GM12801 (cell line): ENCODE measurements around the gene CTNNBIP1.

Source experiments
- TF ChIP-seq, protein P1 (sequence below): IDR thresholded peaks from one replicate; pipeline ENCODE4 v1.5.1; 2011; ENCODE audit warnings: control low read depth; ENCODE audit not compliant: insufficient read length; ENCODE audit errors: extremely low read depth

Gene CTNNBIP1

DNA sequence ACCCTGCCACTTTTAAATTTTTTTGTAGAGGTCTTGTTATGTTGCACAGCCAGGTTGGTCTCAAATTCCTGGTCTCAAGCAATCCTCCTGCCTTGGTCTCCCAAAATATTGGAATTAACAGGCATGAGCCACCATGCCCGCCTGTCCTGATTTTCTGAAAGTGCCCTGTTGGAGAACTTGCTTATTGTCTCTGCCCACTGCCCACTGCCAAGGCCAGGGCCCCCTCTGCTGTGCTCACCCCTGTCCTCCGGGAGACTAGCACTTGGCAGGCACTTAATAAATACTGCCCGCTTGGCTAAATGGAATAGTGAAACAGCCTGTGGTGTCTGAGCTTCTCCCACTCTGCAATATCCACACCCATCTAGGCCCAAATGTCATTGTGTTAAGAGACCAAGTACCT lies 35.7 kb downstream of the CTNNBIP1 start:
- TF ChIP-seq, protein P1, sequence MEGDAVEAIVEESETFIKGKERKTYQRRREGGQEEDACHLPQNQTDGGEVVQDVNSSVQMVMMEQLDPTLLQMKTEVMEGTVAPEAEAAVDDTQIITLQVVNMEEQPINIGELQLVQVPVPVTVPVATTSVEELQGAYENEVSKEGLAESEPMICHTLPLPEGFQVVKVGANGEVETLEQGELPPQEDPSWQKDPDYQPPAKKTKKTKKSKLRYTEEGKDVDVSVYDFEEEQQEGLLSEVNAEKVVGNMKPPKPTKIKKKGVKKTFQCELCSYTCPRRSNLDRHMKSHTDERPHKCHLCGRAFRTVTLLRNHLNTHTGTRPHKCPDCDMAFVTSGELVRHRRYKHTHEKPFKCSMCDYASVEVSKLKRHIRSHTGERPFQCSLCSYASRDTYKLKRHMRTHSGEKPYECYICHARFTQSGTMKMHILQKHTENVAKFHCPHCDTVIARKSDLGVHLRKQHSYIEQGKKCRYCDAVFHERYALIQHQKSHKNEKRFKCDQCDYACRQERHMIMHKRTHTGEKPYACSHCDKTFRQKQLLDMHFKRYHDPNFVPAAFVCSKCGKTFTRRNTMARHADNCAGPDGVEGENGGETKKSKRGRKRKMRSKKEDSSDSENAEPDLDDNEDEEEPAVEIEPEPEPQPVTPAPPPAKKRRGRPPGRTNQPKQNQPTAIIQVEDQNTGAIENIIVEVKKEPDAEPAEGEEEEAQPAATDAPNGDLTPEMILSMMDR: no peak

DNA sequence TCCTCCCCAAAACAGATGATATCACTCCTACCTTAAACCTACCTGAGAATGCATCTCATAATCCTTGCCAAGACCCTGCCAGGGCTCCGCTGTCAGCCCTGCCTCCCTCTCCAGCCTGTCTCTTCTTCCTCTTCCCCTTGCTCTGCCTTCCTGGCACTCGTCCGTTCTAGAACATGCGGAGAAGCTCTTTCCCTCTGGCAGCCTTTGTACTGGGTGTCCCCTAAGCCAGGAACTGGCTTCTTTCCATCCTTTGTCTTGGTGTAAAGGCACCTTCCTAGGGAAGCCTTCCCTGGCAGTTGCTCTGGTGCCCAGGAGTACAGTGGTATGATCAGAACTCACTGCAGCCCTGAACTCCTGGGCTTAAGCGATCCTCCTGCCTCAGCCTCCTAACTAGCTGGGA lies 36.1 kb downstream of the CTNNBIP1 start:
- TF ChIP-seq, protein P1: no peak

DNA sequence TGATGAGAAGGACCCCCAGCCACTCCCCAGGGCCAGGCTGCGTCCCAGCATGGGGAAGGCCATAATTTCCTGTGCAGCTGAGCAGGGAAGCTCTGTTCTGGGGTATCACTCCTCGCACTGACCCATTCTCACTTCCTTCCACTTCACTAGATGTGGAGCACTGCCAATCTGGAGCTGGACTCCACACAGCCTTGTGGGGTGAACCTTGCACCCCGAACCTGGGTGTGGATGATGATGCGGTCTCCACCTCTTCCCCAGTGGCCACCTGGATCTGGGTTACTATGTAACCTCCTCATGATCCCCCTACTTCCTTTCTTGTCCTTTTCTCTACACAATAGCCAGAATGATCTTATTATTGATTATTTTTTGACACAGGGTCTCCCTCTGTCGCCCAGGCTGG lies 36.7 kb downstream of the CTNNBIP1 start:
- TF ChIP-seq, protein P1: no peak

DNA sequence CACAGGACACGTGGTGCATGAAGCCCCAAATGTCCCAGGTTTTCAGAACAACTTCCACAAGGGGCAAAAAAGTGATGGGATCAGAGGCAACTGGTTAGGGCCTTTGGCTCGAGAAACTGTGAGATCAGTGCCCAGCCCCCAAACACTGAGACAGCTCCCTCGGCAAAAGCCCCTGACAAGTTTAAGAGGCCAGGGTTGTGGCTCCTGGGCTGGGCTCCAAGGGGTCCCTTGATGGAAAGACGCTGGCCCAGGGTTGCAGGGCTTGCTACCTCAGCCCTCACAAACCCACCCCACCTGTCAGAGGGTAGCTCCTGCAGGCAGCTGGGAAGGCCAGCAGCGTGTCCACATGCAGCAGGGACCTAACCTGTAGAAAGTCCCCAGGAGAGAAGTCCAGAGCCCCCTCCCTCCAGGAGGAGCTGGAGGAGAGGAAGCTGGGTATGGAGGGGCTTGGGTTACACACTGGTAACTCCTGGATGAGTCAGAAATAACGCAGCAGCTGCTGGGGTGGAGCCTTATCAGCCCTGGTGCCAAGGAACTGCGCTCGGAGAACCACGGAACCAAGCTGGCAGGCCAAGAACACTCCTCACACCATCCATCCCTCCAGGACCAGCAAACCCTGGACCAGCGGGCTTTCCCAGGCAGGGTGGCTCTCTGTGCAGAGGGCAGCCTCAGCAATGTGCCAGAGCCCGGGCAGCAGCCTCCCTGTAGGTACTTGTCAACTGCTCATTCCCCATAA lies 37.5 kb downstream of the CTNNBIP1 start:
- TF ChIP-seq, protein P1: no peak

DNA sequence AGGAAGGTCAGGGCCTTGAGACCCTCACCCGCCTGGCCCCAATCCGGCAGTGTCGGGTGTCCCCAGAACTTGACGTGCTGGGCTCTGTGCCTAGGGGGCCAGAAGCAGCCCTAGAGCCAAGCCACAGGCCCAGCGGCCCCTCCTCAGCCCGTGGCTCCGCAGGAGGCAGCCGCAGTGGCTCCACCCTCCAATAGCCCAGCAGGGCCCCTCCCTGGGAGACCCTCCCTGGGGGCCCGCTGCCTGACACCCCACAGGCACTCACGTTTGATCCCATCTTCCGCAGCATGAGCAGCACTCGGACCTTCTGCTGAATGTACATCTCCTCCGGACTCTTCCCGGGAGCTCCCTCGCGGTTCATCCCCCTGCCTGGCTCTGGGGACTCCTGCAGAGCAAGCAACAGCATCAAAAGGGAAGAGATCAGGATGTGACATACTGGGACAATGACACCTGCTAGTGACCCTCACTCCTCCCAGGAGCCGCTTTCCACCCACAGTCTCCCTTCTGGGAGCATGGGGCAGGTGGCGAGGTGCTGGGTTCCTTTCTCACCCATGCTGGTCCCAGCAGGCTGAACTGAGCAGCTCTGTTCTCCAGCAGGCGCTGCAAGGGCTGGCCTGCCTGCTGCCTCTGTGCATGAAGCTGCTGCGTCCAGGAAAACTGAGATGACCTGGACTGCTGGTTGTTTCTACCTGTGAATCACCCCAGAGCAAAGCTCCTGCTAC lies 38.2 kb downstream of the CTNNBIP1 start:
- TF ChIP-seq, protein P1: no peak

DNA sequence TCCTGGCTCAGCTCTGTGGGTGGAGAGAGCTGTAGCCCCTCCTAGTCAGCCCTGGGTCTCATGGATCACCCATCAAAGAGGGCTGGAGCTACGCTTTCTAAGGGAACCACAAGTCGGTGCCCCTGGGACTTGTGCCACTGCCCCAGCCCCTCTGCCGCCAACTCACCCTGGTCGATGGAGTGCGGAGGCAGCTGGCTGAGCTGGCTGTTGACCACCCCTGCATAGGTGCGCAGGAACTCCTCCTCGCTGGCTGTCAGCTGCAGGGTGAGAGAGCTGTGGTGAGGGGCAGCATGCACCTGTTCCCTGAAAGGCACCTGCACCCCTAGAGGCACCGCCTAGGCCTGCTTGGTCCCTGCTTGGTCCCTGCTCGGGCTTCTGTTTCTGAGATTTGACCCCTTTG lies 39.0 kb downstream of the CTNNBIP1 start:
- TF ChIP-seq, protein P1: no peak

DNA sequence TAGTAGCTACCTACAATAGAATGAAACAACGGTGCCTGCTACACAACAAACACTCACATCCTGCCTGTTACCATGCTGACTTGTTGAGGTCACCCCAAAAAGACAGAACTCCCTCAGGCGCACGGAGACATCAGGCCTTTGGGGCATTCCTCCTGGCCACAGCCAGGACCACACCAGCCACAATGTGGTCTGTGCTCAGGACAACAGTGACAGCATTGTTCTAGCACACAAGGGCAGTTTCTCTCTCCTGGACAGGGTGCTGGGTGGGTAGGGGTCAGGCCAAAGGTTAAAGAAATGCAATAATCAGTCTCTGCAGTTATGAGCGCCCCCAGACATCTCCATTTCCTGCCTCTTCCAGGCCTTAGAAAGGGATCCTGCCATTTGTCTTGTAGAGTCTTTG lies 39.5 kb downstream of the CTNNBIP1 start:
- TF ChIP-seq, protein P1: no peak
